ENCODE measurements around the gene FRAT1.

DNA sequence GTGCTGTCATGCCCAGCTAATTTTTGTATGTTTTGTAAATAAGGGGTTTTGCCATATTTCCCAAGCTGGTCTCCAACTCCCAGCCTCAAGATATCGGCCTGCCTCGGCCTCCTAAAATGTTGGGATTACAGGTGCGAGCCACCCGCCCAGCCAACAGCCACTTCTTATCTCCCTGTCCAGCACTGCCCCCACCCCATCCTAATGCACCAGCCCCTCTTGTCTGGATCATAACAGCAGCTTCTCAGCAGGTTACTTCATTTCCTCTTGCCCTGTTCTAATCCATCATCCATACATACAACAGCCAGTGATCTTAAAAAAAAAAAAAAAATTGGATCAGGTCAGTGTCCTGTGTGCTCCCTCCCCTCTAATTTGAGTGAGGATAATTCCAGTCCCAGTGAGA, 28.2 kb downstream of the FRAT1 start:
- TF ChIP-seq, protein P1, sequence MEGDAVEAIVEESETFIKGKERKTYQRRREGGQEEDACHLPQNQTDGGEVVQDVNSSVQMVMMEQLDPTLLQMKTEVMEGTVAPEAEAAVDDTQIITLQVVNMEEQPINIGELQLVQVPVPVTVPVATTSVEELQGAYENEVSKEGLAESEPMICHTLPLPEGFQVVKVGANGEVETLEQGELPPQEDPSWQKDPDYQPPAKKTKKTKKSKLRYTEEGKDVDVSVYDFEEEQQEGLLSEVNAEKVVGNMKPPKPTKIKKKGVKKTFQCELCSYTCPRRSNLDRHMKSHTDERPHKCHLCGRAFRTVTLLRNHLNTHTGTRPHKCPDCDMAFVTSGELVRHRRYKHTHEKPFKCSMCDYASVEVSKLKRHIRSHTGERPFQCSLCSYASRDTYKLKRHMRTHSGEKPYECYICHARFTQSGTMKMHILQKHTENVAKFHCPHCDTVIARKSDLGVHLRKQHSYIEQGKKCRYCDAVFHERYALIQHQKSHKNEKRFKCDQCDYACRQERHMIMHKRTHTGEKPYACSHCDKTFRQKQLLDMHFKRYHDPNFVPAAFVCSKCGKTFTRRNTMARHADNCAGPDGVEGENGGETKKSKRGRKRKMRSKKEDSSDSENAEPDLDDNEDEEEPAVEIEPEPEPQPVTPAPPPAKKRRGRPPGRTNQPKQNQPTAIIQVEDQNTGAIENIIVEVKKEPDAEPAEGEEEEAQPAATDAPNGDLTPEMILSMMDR (IDR thresholded peaks at IDR 0.05): no peak
- no peak for TF ChIP-seq EP300 (IDR thresholded peaks at IDR 0.05)

Data from ovary (tissue), 3 donors.